Measurements from ENCODE around the gene MTMR12. TPM values are rescaled to one million over a fixed set of nuclear protein-coding genes. Genes with fewer than 3 reads are reported as not detected.
"Not testable (repeated sequence)": the region's sequence is repeated elsewhere in the genome, so short reads cannot be mapped to it uniquely, and the experiment has no call there.

Gene MTMR12
- total and polyA plus RNA-seq, 2 of the 4 experiments (the other 2 are of a cell fraction), result 11.1 to 21.3 TPM

DNA sequence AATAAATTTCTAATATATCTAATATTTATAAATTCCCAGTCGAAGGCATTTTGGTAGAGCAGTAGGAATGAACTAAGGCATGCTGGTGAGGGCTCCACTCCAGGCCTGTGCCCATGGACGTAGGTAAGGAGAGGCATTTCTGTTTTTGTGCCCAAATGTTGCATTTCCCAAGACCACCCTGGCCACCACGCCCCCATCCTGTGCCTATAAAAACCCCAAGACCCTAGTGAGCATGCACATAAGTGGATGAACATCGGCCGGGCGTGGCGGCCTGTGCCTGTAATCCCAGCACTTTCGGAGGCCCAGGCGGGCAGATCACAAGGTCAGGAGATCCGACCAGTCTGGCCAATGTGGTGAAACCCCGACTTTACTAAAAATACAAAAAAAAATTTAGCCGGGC, 10.1 kb upstream of the MTMR12 start:
- Histone ChIP-seq H3K4me1 (ENCODE audit: control insufficient read depth, insufficient read depth, low read length) (peaks cover 5% of the 10 kb centered on the region; the same call in 1 of the 2 replicates), H2AK9ac (replicated peaks; ENCODE audit: low read depth, low read length, poor library complexity) (no peak overlapping the region), H3K4me2 (ENCODE audit: low read depth, low read length) (no peak overlapping the region), H3K56ac (ENCODE audit: extremely low read depth, insufficient read depth, low read length) (no peak overlapping the region), H2BK5ac (ENCODE audit: low read depth, low read length, poor library complexity, severe bottlenecking) (no peak overlapping the region), H3K27ac (ENCODE audit: insufficient read depth, low read length) (no peak overlapping the region), H3K23ac (ENCODE audit: low read depth, low read length) (no peak overlapping the region), H3K9me3 (ENCODE audit: control insufficient read depth, insufficient read depth, low read length) (peaks cover 10% of the 10 kb centered on the region), H2BK15ac (ENCODE audit: low read depth, low read length) (no peak overlapping the region), H2BK120ac (ENCODE audit: low read depth, low read length) (no peak overlapping the region), H3K14ac (replicated peaks; ENCODE audit: low read depth, low read length) (no peak overlapping the region), H3K79me1 (ENCODE audit: low read depth in 1 of 2, low read length in 2 of 2) (no peaks in the 10 kb centered on the region), H3K9me1 (ENCODE audit: insufficient read depth, low read length) (no peaks in the 10 kb centered on the region), H4K91ac (ENCODE audit: insufficient read depth, low read depth, low read length) (no peak overlapping the region), H4K8ac (ENCODE audit: low read depth in 2 of 2, low read length in 2 of 2) (no peak overlapping the region), H3K4ac (ENCODE audit: low read depth, low read length) (no peak overlapping the region), H2AFZ (replicated peaks; ENCODE audit: low read length, poor library complexity) (no peak overlapping the region), H3K18ac (ENCODE audit: low read depth, low read length) (no peak overlapping the region), H3K27me3 (ENCODE audit: control insufficient read depth, insufficient read depth, low read length) (no peaks in the 10 kb centered on the region), H3K9ac (ENCODE audit: low read depth, low read length) (no peak overlapping the region), H3K4me3 (ENCODE audit: insufficient read depth, low read depth, low read length) (no peak overlapping the region), H2BK20ac (ENCODE audit: low read depth, low read length) (no peak overlapping the region), H4K20me1 (ENCODE audit: insufficient read depth, low read length) (no peaks in the 10 kb centered on the region), H3K36me3 (ENCODE audit: control insufficient read depth, insufficient read depth, low read length) (no peaks in the 10 kb centered on the region), H2AK5ac (ENCODE audit: low read depth, low read length) (no peak overlapping the region), H4K5ac (ENCODE audit: low read depth, low read length) (no peak overlapping the region)
- intact Hi-C loops (cut with micrococcal nuclease) (no loop called here), dilution Hi-C loops (cut with HindIII; ENCODE audit: low sequenced_read_pairs, unreplicated experiment) (no loop called here), in situ Hi-C loops (cut with MboI; ENCODE audit: low sequenced_read_pairs) (no loop called here)
- CTCF ChIA-PET, result no interaction called here
- DNase-seq, result no peak
- no peak for ATAC-seq (ENCODE audit: low read depth)
- POLR2A ChIA-PET (ENCODE audit: unreplicated experiment), result no interaction called here
- 80% methylated on average over 3 of the region's 12 CpGs; no CpG with 5 or more reads in 1 of the 2 experiments for WGBS, 2 experiments (ENCODE audit: extremely low coverage in 2 of 2, insufficient read length in 1 of 2)
- TF ChIP-seq BHLHE40 (IDR thresholded peaks at IDR 0.05; ENCODE audit: low read depth, low read length) (no peak), POLR2A (IDR thresholded peaks at IDR 0.05; ENCODE audit: low read depth, low read length) (no peak), RCOR1 (IDR thresholded peaks at IDR 0.05; ENCODE audit: insufficient replicate concordance, low read length) (no peak), NFE2L2 (IDR thresholded peaks at IDR 0.05; ENCODE audit: low read depth, low read length) (no peak), CEBPB (IDR thresholded peaks at IDR 0.05; ENCODE audit: low read depth, low read length) (no peak)
- BruUV-seq (replicated peaks), result no TSS peak

DNA sequence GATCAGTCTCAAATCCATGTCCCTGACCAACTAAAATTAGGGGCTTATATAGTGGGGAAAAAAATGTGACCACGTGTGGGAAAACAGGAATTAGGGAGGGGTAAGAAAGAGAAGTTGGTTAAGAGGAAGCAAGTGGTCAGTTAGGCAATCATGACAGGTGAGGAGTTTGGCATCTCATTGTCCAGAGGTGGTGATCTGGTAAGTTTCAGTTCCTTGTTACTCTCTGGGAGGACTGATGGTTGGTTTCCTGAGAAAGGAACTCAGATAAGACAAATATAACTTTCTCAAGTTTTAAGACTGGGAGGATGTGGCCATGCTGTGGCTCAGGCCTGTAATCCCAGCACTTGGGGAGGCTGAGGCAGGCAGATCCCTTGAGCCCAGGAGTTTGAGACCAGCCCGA, 9.0 kb upstream of the MTMR12 start:
- in situ Hi-C loops (cut with MboI; ENCODE audit: low sequenced_read_pairs); H3K9me1 ChIP-seq (ENCODE audit: insufficient read depth, low read length); POLR2A ChIA-PET (ENCODE audit: unreplicated experiment); H3K4ac ChIP-seq (ENCODE audit: low read depth, low read length); H2BK120ac ChIP-seq (ENCODE audit: low read depth, low read length); H3K23ac ChIP-seq (ENCODE audit: low read depth, low read length); H3K79me1 ChIP-seq (ENCODE audit: low read depth in 1 of 2, low read length in 2 of 2); H3K4me2 ChIP-seq (ENCODE audit: low read depth, low read length); dilution Hi-C loops (cut with HindIII; ENCODE audit: low sequenced_read_pairs, unreplicated experiment); H3K4me1 ChIP-seq (ENCODE audit: control insufficient read depth, insufficient read depth, low read length); DNase-seq; H3K14ac ChIP-seq (replicated peaks; ENCODE audit: low read depth, low read length); H2AK5ac ChIP-seq (ENCODE audit: low read depth, low read length); H2BK20ac ChIP-seq (ENCODE audit: low read depth, low read length); intact Hi-C loops (cut with micrococcal nuclease); H3K36me3 ChIP-seq (ENCODE audit: control insufficient read depth, insufficient read depth, low read length); H3K56ac ChIP-seq (ENCODE audit: extremely low read depth, insufficient read depth, low read length); H4K5ac ChIP-seq (ENCODE audit: low read depth, low read length); H4K91ac ChIP-seq (ENCODE audit: insufficient read depth, low read depth, low read length); H2AK9ac ChIP-seq (replicated peaks; ENCODE audit: low read depth, low read length, poor library complexity); BruUV-seq (replicated peaks); H2BK15ac ChIP-seq (ENCODE audit: low read depth, low read length); H2AFZ ChIP-seq (replicated peaks; ENCODE audit: low read length, poor library complexity); H3K18ac ChIP-seq (ENCODE audit: low read depth, low read length); H3K27ac ChIP-seq (ENCODE audit: insufficient read depth, low read length); H3K9ac ChIP-seq (ENCODE audit: low read depth, low read length); H3K4me3 ChIP-seq (ENCODE audit: insufficient read depth, low read depth, low read length); ATAC-seq (ENCODE audit: low read depth); H4K20me1 ChIP-seq (ENCODE audit: insufficient read depth, low read length); H2BK5ac ChIP-seq (ENCODE audit: low read depth, low read length, poor library complexity, severe bottlenecking); H4K8ac ChIP-seq (ENCODE audit: low read depth in 2 of 2, low read length in 2 of 2); H3K27me3 ChIP-seq (ENCODE audit: control insufficient read depth, insufficient read depth, low read length): not testable (repeated sequence)
- CTCF ChIA-PET, result interaction anchor here (0.6 kb wide), 1 partner anchor 95 kb away, joined by 4 read pairs; no protein-coding TSS in a partner anchor
- H3K9me3 ChIP-seq (ENCODE audit: control insufficient read depth, insufficient read depth, low read length), result peaks cover 10% of the 10 kb centered on the region
- WGBS, 2 experiments (ENCODE audit: extremely low coverage in 2 of 2, insufficient read length in 1 of 2), result 33% methylated on average over 1 of the region's 2 CpGs; no CpG with 5 or more reads in 1 of the 2 experiments

Measured in IMR-90 (cell line).